Smooth muscle cell (in vitro differentiated cells): ENCODE results near the gene KIF3C. TPM values are rescaled to one million over a fixed set of nuclear protein-coding genes. Genes with fewer than 3 reads are reported as not detected.
"Not testable (repeated sequence)": the region's sequence is repeated elsewhere in the genome, so short reads cannot be mapped to it uniquely, and the experiment has no call there.

ENCODE experiments used
- DNase-seq: peaks from one replicate; lab custom pipeline; 2025; ENCODE audit not compliant: unreplicated experiment; lab: John Stamatoyannopoulos, UW
- H2AFZ ChIP-seq: fragments of 200-600 bp; sonication (generic); 2 replicates; pipeline ENCODE4 v1.6.0; 2016; ENCODE audit warnings: antibody characterized with exemption, low read depth, mild to moderate bottlenecking
- H3F3A ChIP-seq: fragments of 200-600 bp; sonication (generic); 2 replicates; pipeline ENCODE4 v1.6.0; 2017; ENCODE audit warnings: antibody characterized with exemption, low read depth
- H3K27ac ChIP-seq: fragments of 200-600 bp; sonication (generic); 2 replicates; pipeline ENCODE4 v1.5.1; 2016; ENCODE audit warnings: low read depth, mild to moderate bottlenecking
- H3K27me3 ChIP-seq: fragments of 200-600 bp; sonication (generic); 2 replicates; pipeline ENCODE4 v1.6.1; 2016; ENCODE audit warnings: low read depth, mild to moderate bottlenecking
- H3K36me3 ChIP-seq: fragments of 200-600 bp; sonication (generic); 2 replicates; pipeline ENCODE4 v1.5.1; 2016; ENCODE audit warnings: low read depth
- H3K4me1 ChIP-seq: fragments of 200-600 bp; sonication (generic); 2 replicates; pipeline ENCODE4 v1.5.1; 2016; ENCODE audit warnings: low read depth
- H3K4me2 ChIP-seq: fragments of 200-600 bp; sonication (generic); 2 replicates; pipeline ENCODE4 v1.6.0; 2016; ENCODE audit warnings: mild to moderate bottlenecking
- H3K4me3 ChIP-seq: fragments of 200-600 bp; sonication (generic); 2 replicates; pipeline ENCODE4 v1.5.1; 2016; ENCODE audit warnings: mild to moderate bottlenecking
- H3K79me2 ChIP-seq: fragments of 200-600 bp; sonication (generic); 2 replicates; pipeline ENCODE4 v1.6.0; 2016; ENCODE audit warnings: low read depth, mild to moderate bottlenecking
- H3K9ac ChIP-seq: fragments of 200-600 bp; sonication (generic); 2 replicates; pipeline ENCODE4 v1.6.0; 2016; ENCODE audit warnings: low read depth
- H3K9me3 ChIP-seq: fragments of 200-600 bp; sonication (generic); replicated peaks from 2 replicates; pipeline ENCODE4 v1.5.1; 2016; ENCODE audit warnings: low read depth
- H4K20me1 ChIP-seq: fragments of 200-600 bp; sonication (generic); 2 replicates; pipeline ENCODE4 v1.6.0; 2016; ENCODE audit warnings: low read depth
- CTCF ChIP-seq: fragments of 200-600 bp; sonication (generic); IDR thresholded peaks from 2 replicates; pipeline ENCODE4 v1.5.1; 2017; ENCODE audit warnings: borderline replicate concordance, mild to moderate bottlenecking, antibody characterized with exemption; ENCODE audit not compliant: insufficient read depth, poor library complexity, severe bottlenecking
- whole genome bisulfite sequencing: methylation state at CpG from one replicate; pipeline ENCODE4 v1.1.7; 2016; ENCODE audit warnings: low lambda C conversion rate; 5-methylcytosine and 5-hydroxymethylcytosine counted together
- polyA plus RNA-seq: library from polyadenylated mRNA; unstranded; fragments of >200 nt; fragmentation: Nextera tagmentation; extraction: Ambion mirVana; gene quantifications from 2 replicates; pipeline ENCODE4 v1.2.1, GENCODE V29; 2016
- total RNA-seq: library from RNA; depleted of rRNA; stranded (reverse); fragments of >200 nt; gene quantifications from 2 replicates; pipeline ENCODE4 v1.2.3, GENCODE V29; 2014

The KIF3C gene
- total and polyA plus RNA-seq, 2 experiments from 2014 or later, result 14.7 to 18.9 TPM

- H3F3A ChIP-seq, result no peaks in the 10 kb centered on the region
- no peaks in the 10 kb centered on the region for H3K4me1 ChIP-seq
- 67% methylated on average over 2 of the region's 2 CpGs for WGBS
- H3K9ac ChIP-seq, result no peak overlapping the region
- no peaks in the 10 kb centered on the region for H3K9me3 ChIP-seq
- DNase-seq, result no peak
- no peaks in the 10 kb centered on the region for H3K79me2 ChIP-seq
- H3K27ac ChIP-seq, result no peak overlapping the region
- H3K36me3 ChIP-seq, result no peaks in the 10 kb centered on the region
- H3K4me2 ChIP-seq, result no peak overlapping the region
- no peak for TF ChIP-seq CTCF
- no peak overlapping the region for H3K4me3 ChIP-seq
- H2AFZ ChIP-seq, result no peak overlapping the region
- no peaks in the 10 kb centered on the region for H4K20me1 ChIP-seq
- H3K27me3 ChIP-seq, result no peaks in the 10 kb centered on the region
Measured at GRCh38 chr2:25905126-25905525, 77.2 kb downstream of the KIF3C start.

GRCh38 chr2:25903216-25903776 lies 79.0 kb downstream of the KIF3C start:
- DNase-seq, result no peak
- H2AFZ ChIP-seq, result no peak overlapping the region
- H3K4me2 ChIP-seq, result no peak overlapping the region
- no peaks in the 10 kb centered on the region for H3K36me3 ChIP-seq
- H3K27me3 ChIP-seq, result no peaks in the 10 kb centered on the region
- no peaks in the 10 kb centered on the region for H4K20me1 ChIP-seq
- no peaks in the 10 kb centered on the region for H3F3A ChIP-seq
- no peaks in the 10 kb centered on the region for H3K79me2 ChIP-seq
- WGBS, result 89% methylated on average over 5 of the region's 5 CpGs
- no peaks in the 10 kb centered on the region for H3K4me1 ChIP-seq
- H3K9me3 ChIP-seq, result no peaks in the 10 kb centered on the region
- no peak overlapping the region for H3K27ac ChIP-seq
- H3K9ac ChIP-seq, result no peak overlapping the region
- no peak for TF ChIP-seq CTCF
- no peak overlapping the region for H3K4me3 ChIP-seq

- no peak for DNase-seq
- Histone ChIP-seq H3K9ac (no peak overlapping the region), H3K36me3 (no peaks in the 10 kb centered on the region), H3F3A (no peaks in the 10 kb centered on the region), H2AFZ (no peak overlapping the region), H3K4me3 (no peak overlapping the region), H4K20me1 (no peaks in the 10 kb centered on the region), H3K27me3 (no peaks in the 10 kb centered on the region), H3K9me3 (no peaks in the 10 kb centered on the region), H3K4me1 (no peaks in the 10 kb centered on the region), H3K27ac (no peak overlapping the region), H3K4me2 (no peak overlapping the region), H3K79me2 (no peaks in the 10 kb centered on the region)
- WGBS, result 84% methylated on average over 11 of the region's 11 CpGs
- no peak for TF ChIP-seq CTCF
Measured at GRCh38 chr2:25899404-25899970, 82.8 kb downstream of the KIF3C start.

GRCh38 chr2:25897506-25897905 lies 84.8 kb downstream of the KIF3C start:
- no peak for DNase-seq

GRCh38 chr2:25896308-25896707 lies 86.0 kb downstream of the KIF3C start:
- DNase-seq, H3K4me1 ChIP-seq, H3K9me3 ChIP-seq, H3K9ac ChIP-seq, H3K36me3 ChIP-seq, H3F3A ChIP-seq, H2AFZ ChIP-seq, H3K4me3 ChIP-seq, H3K4me2 ChIP-seq, H3K79me2 ChIP-seq, H3K27ac ChIP-seq, H4K20me1 ChIP-seq, H3K27me3 ChIP-seq: not testable (repeated sequence)
- 86% methylated on average over 9 of the region's 9 CpGs for WGBS

More at GRCh38 chr2:25897506-25897905, 84.8 kb downstream of the KIF3C start:
- H2AFZ ChIP-seq, result no peak overlapping the region
- no peak for TF ChIP-seq CTCF
- WGBS, result 90% methylated on average over 4 of the region's 4 CpGs
- H3K9me3 ChIP-seq, result no peaks in the 10 kb centered on the region
- no peaks in the 10 kb centered on the region for H3F3A ChIP-seq
- H3K79me2 ChIP-seq, result no peaks in the 10 kb centered on the region
- H3K27ac ChIP-seq, result no peak overlapping the region
- H3K36me3 ChIP-seq, result no peaks in the 10 kb centered on the region
- H3K4me2 ChIP-seq, result no peak overlapping the region
- no peaks in the 10 kb centered on the region for H3K27me3 ChIP-seq
- no peaks in the 10 kb centered on the region for H4K20me1 ChIP-seq
- no peak overlapping the region for H3K4me3 ChIP-seq
- no peaks in the 10 kb centered on the region for H3K4me1 ChIP-seq
- H3K9ac ChIP-seq, result no peak overlapping the region
